Ishikawa (cell line): ENCODE results near the gene EHD4.

Experiments
- EP300 ChIP-seq: IDR thresholded peaks from 2 replicates; pipeline ENCODE4 v1.6.1; 2012; ENCODE audit warnings: borderline replicate concordance
- FOXM1 ChIP-seq: IDR thresholded peaks from 2 replicates; pipeline ENCODE4 v1.6.1; 2012; ENCODE audit warnings: low read depth, borderline replicate concordance
- MAX ChIP-seq: IDR thresholded peaks from 2 replicates; pipeline ENCODE4 v1.6.1; 2012
- TAF1 ChIP-seq: IDR thresholded peaks from 2 replicates; pipeline ENCODE4 v1.6.1; 2012; ENCODE audit warnings: low read depth, mild to moderate bottlenecking

GRCh38 chr15:41993472-41994170 lies 21.3 kb upstream of the EHD4 start:
- no peak for TF ChIP-seq TAF1
- no peak for TF ChIP-seq EP300
- TF ChIP-seq MAX, result no peak
- no peak for TF ChIP-seq FOXM1
